ENCODE data around the gene LAMP5. TPM values are rescaled to one million over a fixed set of nuclear protein-coding genes. Genes with fewer than 3 reads are reported as not detected.

The LAMP5 gene
- total RNA-seq, 2 donors from 2014 or later = 0.35 TPM; not detected in 1

GRCh38 chr20:9478771-9479170 is 35.6 kb upstream of the LAMP5 start:
- H3K4me3 ChIP-seq (ENCODE audit: low read length) = no peak overlapping the region
- no peak for TF ChIP-seq CTCF (conservative IDR thresholded peaks at IDR 0.05)
- no peaks in the 10 kb centered on the region for H3K9me3 ChIP-seq (ENCODE audit: control insufficient read depth, low read length)
- Mint-ChIP-seq H3K9me3 (no peaks in the 10 kb centered on the region), H3K36me3 (ENCODE audit: low read depth) (no peaks in the 10 kb centered on the region), H3K4me1 (no peaks in the 10 kb centered on the region), H3K4me3 (no peak overlapping the region), H3K27ac (no peak overlapping the region), H3K27me3 (ENCODE audit: insufficient read depth) (no peaks in the 10 kb centered on the region)
- no peak overlapping the region for H3K27ac ChIP-seq (ENCODE audit: low read depth, low read length)
- no peak overlapping the region for H3K9ac ChIP-seq (ENCODE audit: extremely low read depth, low read length, poor library complexity, severe bottlenecking)
- WGBS, 2 experiments (ENCODE audit: insufficient coverage in 1 of 2, insufficient read length in 1 of 2) = 92 to 100% methylated on average over 1 to 4 of the region's 4 CpGs
- no peaks in the 10 kb centered on the region for H3K27me3 ChIP-seq (ENCODE audit: control insufficient read depth, insufficient read depth, low read length, poor library complexity, severe bottlenecking)
- no peak for DNase-seq
- H3K4me1 ChIP-seq (ENCODE audit: control insufficient read depth, insufficient read depth, low read length) = no peaks in the 10 kb centered on the region
- no peaks in the 10 kb centered on the region for H3K36me3 ChIP-seq (ENCODE audit: control insufficient read depth, insufficient read depth, low read length)

- 97 to 100% methylated on average over 2 to 4 of the region's 4 CpGs for WGBS, 2 experiments (ENCODE audit: insufficient coverage in 1 of 2, insufficient read length in 1 of 2)
- Histone ChIP-seq H3K4me1 (ENCODE audit: control insufficient read depth, insufficient read depth, low read length) (no peaks in the 10 kb centered on the region), H3K27ac (ENCODE audit: low read depth, low read length) (no peak overlapping the region), H3K36me3 (ENCODE audit: control insufficient read depth, insufficient read depth, low read length) (no peaks in the 10 kb centered on the region), H3K27me3 (ENCODE audit: control insufficient read depth, insufficient read depth, low read length, poor library complexity, severe bottlenecking) (no peaks in the 10 kb centered on the region), H3K9me3 (ENCODE audit: control insufficient read depth, low read length) (no peaks in the 10 kb centered on the region), H3K9ac (ENCODE audit: extremely low read depth, low read length, poor library complexity, severe bottlenecking) (no peak overlapping the region), H3K4me3 (ENCODE audit: low read length) (no peak overlapping the region)
- Mint-ChIP-seq H3K4me3 (no peak overlapping the region), H3K27ac (no peak overlapping the region), H3K36me3 (ENCODE audit: low read depth) (no peaks in the 10 kb centered on the region), H3K4me1 (no peaks in the 10 kb centered on the region), H3K27me3 (ENCODE audit: insufficient read depth) (no peaks in the 10 kb centered on the region), H3K9me3 (no peaks in the 10 kb centered on the region)
- TF ChIP-seq CTCF (conservative IDR thresholded peaks at IDR 0.05) = no peak
- DNase-seq = no peak
These were observed 34.3 kb upstream of the LAMP5 start for GRCh38 chr20:9480066-9480465.

- Mint-ChIP-seq H3K27ac (no peak overlapping the region), H3K4me1 (no peaks in the 10 kb centered on the region), H3K9me3 (no peaks in the 10 kb centered on the region), H3K27me3 (ENCODE audit: insufficient read depth) (no peaks in the 10 kb centered on the region), H3K36me3 (ENCODE audit: low read depth) (no peaks in the 10 kb centered on the region), H3K4me3 (no peak overlapping the region)
- H3K27me3 ChIP-seq (ENCODE audit: control insufficient read depth, insufficient read depth, low read length, poor library complexity, severe bottlenecking) = no peaks in the 10 kb centered on the region
- no peak overlapping the region for H3K9ac ChIP-seq (ENCODE audit: extremely low read depth, low read length, poor library complexity, severe bottlenecking)
- DNase-seq = no peak
- H3K36me3 ChIP-seq (ENCODE audit: control insufficient read depth, insufficient read depth, low read length) = no peaks in the 10 kb centered on the region
- 85 to 100% methylated on average over 1 to 3 of the region's 3 CpGs for WGBS, 2 experiments (ENCODE audit: insufficient coverage in 1 of 2, insufficient read length in 1 of 2)
- no peak overlapping the region for H3K4me3 ChIP-seq (ENCODE audit: low read length)
- H3K9me3 ChIP-seq (ENCODE audit: control insufficient read depth, low read length) = no peaks in the 10 kb centered on the region
- no peaks in the 10 kb centered on the region for H3K4me1 ChIP-seq (ENCODE audit: control insufficient read depth, insufficient read depth, low read length)
- TF ChIP-seq CTCF (conservative IDR thresholded peaks at IDR 0.05) = no peak
- no peak overlapping the region for H3K27ac ChIP-seq (ENCODE audit: low read depth, low read length)
These were observed 32.2 kb upstream of the LAMP5 start for GRCh38 chr20:9482180-9482579.

All from endodermal cell (in vitro differentiated cells).